Measurements from ENCODE around the gene CAMK1D. TPM values are rescaled to one million over a fixed set of nuclear protein-coding genes. Genes with fewer than 3 reads are reported as not detected.

The CAMK1D gene
- total and polyA plus RNA-seq, 2 of the 8 experiments (the other 6 are each of a cell fraction or from before 2014, with no cell fraction given): 3.5 to 10.6 TPM

DNA sequence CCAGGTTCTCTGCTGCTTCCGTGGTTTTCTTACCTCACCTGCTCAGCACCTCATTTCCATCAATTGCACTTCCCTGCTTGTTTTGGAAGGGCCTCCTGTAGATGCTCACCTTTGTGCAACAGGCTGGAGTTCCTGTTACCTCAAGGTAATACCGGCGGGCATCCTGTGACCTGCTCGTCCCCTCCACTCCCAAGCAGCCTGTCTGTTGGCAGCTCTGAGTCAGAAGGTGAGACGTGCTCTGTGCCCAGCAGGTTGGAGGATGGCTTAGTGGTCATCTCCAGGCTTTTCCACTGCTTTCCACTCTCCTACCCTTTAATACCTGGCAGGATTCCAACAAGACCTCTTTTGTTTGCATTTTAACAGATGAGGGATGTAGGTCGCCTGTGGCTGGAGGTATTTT, 86.0 kb downstream of the CAMK1D start:
- Histone ChIP-seq H2BK12ac (ENCODE audit: low read depth, low read length) (no peak overlapping the region), H3K18ac (ENCODE audit: extremely low read depth, low read length) (no peak overlapping the region), H3K27me3 (replicated peaks in 1 of 4; ENCODE audit: control insufficient read depth in 3 of 4, extremely low read depth in 1 of 4, insufficient read depth in 3 of 4, low read length in 3 of 4) (no peaks in the 10 kb centered on the region), H3K56ac (replicated peaks; ENCODE audit: insufficient read length, low read depth, low read length) (no peak overlapping the region), H2BK120ac (replicated peaks; ENCODE audit: low read depth, low read length) (no peak overlapping the region), H4K20me1 (replicated peaks in 1 of 2; ENCODE audit: control insufficient read depth in 1 of 2, insufficient read depth in 2 of 2, low read length in 2 of 2) (no peaks in the 10 kb centered on the region), H3K4me3 (ENCODE audit: extremely low read depth in 1 of 4, insufficient read depth in 2 of 4, low read depth in 3 of 4, low read length in 4 of 4) (no peak overlapping the region), H3K9ac (replicated peaks in 1 of 4; ENCODE audit: extremely low read depth in 1 of 4, low read depth in 3 of 4, low read length in 3 of 4) (no peak overlapping the region), H3K4ac (replicated peaks; ENCODE audit: insufficient read length, low read depth, low read length) (no peak overlapping the region), H2AK5ac (ENCODE audit: low read depth, low read length) (no peak overlapping the region), H3K36me3 (ENCODE audit: control insufficient read depth in 2 of 4, insufficient read depth in 4 of 4, low read length in 3 of 4) (no peaks in the 10 kb centered on the region; a peak in 1 of 8 replicates), H2BK5ac (ENCODE audit: low read depth, low read length) (no peak overlapping the region), H2AFZ (ENCODE audit: low read length) (no peak overlapping the region), H3K23ac (ENCODE audit: insufficient read length) (no peak overlapping the region), H4K5ac (ENCODE audit: insufficient read length, low read depth, low read length) (no peak overlapping the region), H3K79me2 (ENCODE audit: control insufficient read depth in 1 of 2, insufficient read depth in 2 of 2, low read length in 2 of 2) (no peaks in the 10 kb centered on the region), H2BK20ac (ENCODE audit: low read length) (no peak overlapping the region), H3K4me1 (replicated peaks in 1 of 4; ENCODE audit: control insufficient read depth in 3 of 4, insufficient read depth in 4 of 4, low read length in 3 of 4) (peaks cover 0 to 2% (median 0%) of the 10 kb centered on the region in 4 experiments; a peak in 1 of 7 replicates), H2BK15ac (ENCODE audit: low read length) (no peak overlapping the region), H3K27ac (ENCODE audit: low read depth, low read length) (no peak overlapping the region), H4K8ac (ENCODE audit: extremely low read depth, insufficient read depth, low read length) (no peak overlapping the region), H3K23me2 (ENCODE audit: low read depth, low read length) (no peaks in the 10 kb centered on the region), H3K4me2 (ENCODE audit: insufficient read depth in 1 of 2, low read depth in 2 of 2, low read length in 2 of 2) (no peak overlapping the region), H3K79me1 (ENCODE audit: low read depth, low read length) (no peaks in the 10 kb centered on the region), H4K91ac (replicated peaks; ENCODE audit: insufficient read length, low read length) (no peak overlapping the region), H3K14ac (ENCODE audit: insufficient read length) (no peak overlapping the region), H3K9me3 (ENCODE audit: insufficient read depth in 2 of 2, low read depth in 1 of 2, low read length in 1 of 2) (0 out of 4 replicates have a peak, but pooled peaks cover 0 to 3% of the 10 kb centered on the region in 2 experiments)
- FAIRE-seq (no peak), DNase-seq (ENCODE audit: low read depth in 1 of 2, low spot score in 2 of 2) (no peak)
- CTCF ChIA-PET (ENCODE audit: partially characterized antibody): interaction anchor here (0.6 to 1.3 kb wide), 3 partner anchors 28 to 562 kb away, joined by 3 to 7 read pairs (median 3); no protein-coding TSS in a partner anchor
- POLR2A ChIA-PET (ENCODE audit: partially characterized antibody): no interaction called here
- WGBS, 2 experiments (ENCODE audit: extremely low coverage in 1 of 2, insufficient coverage in 1 of 2, insufficient read length in 1 of 2, insufficient replicate concordance in 2 of 2, low coverage in 1 of 2, low lambda C conversion rate in 2 of 2, missing lambda C conversion rate in 1 of 2): 97% methylated on average over 6 of the region's 6 CpGs; no CpG with 5 or more reads in 1 of the 2 experiments
- TF ChIP-seq TCF12 (IDR thresholded peaks at IDR 0.05; ENCODE audit: low read depth, low read length) (no peak), CEBPB (IDR thresholded peaks at IDR 0.05; ENCODE audit: low read depth, low read length) (no peak), BCL11A (IDR thresholded peaks at IDR 0.05; ENCODE audit: low read depth in 2 of 2, low read length in 2 of 2) (no peak)

All from H1 (cell line).